Natural killer cell (primary cell): ENCODE data around the gene FUT6. TPM values are rescaled to one million over a fixed set of nuclear protein-coding genes. Genes with fewer than 3 reads are reported as not detected.

Source experiments
- ATAC-seq, 3 donors: fragments of 150-1000 bp in 2 of 3; fragments of 200-7000 bp in 1 of 3; cut with Tn5 transposase; 1 replicate in 1 of 3; 2 replicates in 2 of 3; pipeline ENCODE4 v1.10.0; 2021; ENCODE audit warnings: mild to moderate bottlenecking in 2 of 3, moderate library complexity in 2 of 3
- DNase-seq, 2 donors: peaks; one replicate each; pipeline versions ENCODE4 v3.0.0 to v3.0.0-alpha.2; 2013 to 2021; ENCODE audit warnings: mixed read lengths in 1 of 2
- H3K27ac ChIP-seq: one replicate; pipeline ENCODE4 v1.5.1; 2013; ENCODE audit warnings: mild to moderate bottlenecking, low read length
- H3K27me3 ChIP-seq: one replicate; pipeline ENCODE4 v1.6.1; 2013; ENCODE audit warnings: low read length; ENCODE audit not compliant: control insufficient read depth, insufficient read depth
- H3K36me3 ChIP-seq: one replicate; pipeline ENCODE4 v1.6.1; 2013; ENCODE audit warnings: low read length; ENCODE audit not compliant: control insufficient read depth, insufficient read depth
- H3K4me1 ChIP-seq: one replicate; pipeline ENCODE4 v1.6.1; 2013; ENCODE audit warnings: low read length; ENCODE audit not compliant: control insufficient read depth, insufficient read depth
- H3K4me3 ChIP-seq: one replicate; pipeline ENCODE4 v1.5.1; 2013; ENCODE audit warnings: low read length
- H3K9me3 ChIP-seq: one replicate; pipeline ENCODE4 v1.6.1; 2013; ENCODE audit warnings: low read length; ENCODE audit not compliant: control insufficient read depth, insufficient read depth
- H3K27ac Mint-ChIP-seq, 2 donors: one replicate each; pipeline ENCODE4 v1.8.0; 2022; ENCODE audit warnings: mild to moderate bottlenecking in 2 of 2, mixed read lengths in 2 of 2, moderate library complexity in 1 of 2
- H3K27me3 Mint-ChIP-seq, 2 donors: one replicate each; pipeline ENCODE4 v1.8.0; 2022; ENCODE audit warnings: low read depth in 2 of 2, mixed read lengths in 2 of 2
- H3K36me3 Mint-ChIP-seq: one replicate; pipeline ENCODE4 v1.8.0; 2022; ENCODE audit warnings: mixed read lengths
- H3K4me1 Mint-ChIP-seq, 2 donors: one replicate each; pipeline ENCODE4 v1.8.0; 2022; ENCODE audit warnings: mixed read lengths in 2 of 2
- H3K4me3 Mint-ChIP-seq: one replicate; pipeline ENCODE4 v1.8.0; 2022; ENCODE audit warnings: mild to moderate bottlenecking, moderate library complexity, mixed read lengths
- H3K9me3 Mint-ChIP-seq, 2 donors: one replicate each; pipeline ENCODE4 v1.8.0; 2022; ENCODE audit warnings: mixed read lengths in 2 of 2
- WGBS: methylation state at CpG from one replicate; pipeline ENCODE4 v1.1.7; 2013; ENCODE audit warnings: missing lambda C conversion rate; ENCODE audit not compliant: insufficient coverage; 5-methylcytosine and 5-hydroxymethylcytosine counted together
- intact Hi-C: fragments of 100-400 bp; cut with micrococcal nuclease; formaldehyde crosslinking; loops from one replicate; pipeline ENCODE4 v1.14.2; 2022
- total RNA-seq, 4 donors: library from RNA; stranded (reverse); fragments of 120-200 nt in 1 of 4; gene quantifications; one replicate each; pipeline versions ENCODE4 v1.2.3 to v1.2.4, GENCODE V29; 2013 to 2022
- TF ChIP-seq, protein P1 (sequence below): fragments of 200-600 bp; IDR thresholded peaks from one replicate; pipeline ENCODE4 v1.8.0; 2022; ENCODE audit warnings: antibody characterized with exemption

The FUT6 gene
- total RNA-seq, 3 donors from 2014 or later (not counting 1 experiment from before 2014, with no cell fraction given), result 0.34 TPM; not detected in 2

DNA sequence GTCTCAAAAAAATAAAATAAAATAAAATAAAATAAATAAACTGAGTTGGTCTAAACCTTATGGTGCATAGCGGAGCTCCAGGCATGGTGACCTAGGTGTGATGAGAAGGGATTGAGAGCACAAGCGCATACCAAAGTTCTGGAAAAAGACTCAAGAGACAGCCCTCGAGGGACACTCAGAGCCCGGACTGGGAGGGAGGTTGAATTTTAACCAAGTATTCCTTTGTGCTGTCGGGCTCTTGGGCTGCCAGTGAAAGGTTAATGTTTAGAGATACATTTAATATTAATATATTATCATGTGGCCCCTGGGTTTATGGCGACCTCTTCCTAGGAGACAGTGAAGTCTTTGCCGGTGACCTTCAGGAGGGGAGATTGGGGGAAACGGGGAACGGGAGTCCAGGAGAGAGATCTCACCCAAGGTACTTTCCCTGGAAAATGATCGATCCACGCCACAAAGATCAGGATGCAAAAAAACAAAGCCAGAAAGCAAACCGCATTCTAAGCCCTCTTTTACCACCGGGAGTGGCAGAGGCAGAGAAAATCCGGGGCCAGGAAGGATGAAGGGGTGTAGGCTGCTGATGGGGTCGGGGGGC is 1.6 kb downstream of the FUT6 start:
- Mint-ChIP-seq H3K27ac (no peak overlapping the region), H3K27me3 (peaks cover 0 to under 1% of the 10 kb centered on the region in 2 donors), H3K36me3 (no peaks in the 10 kb centered on the region), H3K4me3 (no peak overlapping the region), H3K9me3 (no peaks in the 10 kb centered on the region), H3K4me1 (no peaks in the 10 kb centered on the region)
- TF ChIP-seq, protein P1, sequence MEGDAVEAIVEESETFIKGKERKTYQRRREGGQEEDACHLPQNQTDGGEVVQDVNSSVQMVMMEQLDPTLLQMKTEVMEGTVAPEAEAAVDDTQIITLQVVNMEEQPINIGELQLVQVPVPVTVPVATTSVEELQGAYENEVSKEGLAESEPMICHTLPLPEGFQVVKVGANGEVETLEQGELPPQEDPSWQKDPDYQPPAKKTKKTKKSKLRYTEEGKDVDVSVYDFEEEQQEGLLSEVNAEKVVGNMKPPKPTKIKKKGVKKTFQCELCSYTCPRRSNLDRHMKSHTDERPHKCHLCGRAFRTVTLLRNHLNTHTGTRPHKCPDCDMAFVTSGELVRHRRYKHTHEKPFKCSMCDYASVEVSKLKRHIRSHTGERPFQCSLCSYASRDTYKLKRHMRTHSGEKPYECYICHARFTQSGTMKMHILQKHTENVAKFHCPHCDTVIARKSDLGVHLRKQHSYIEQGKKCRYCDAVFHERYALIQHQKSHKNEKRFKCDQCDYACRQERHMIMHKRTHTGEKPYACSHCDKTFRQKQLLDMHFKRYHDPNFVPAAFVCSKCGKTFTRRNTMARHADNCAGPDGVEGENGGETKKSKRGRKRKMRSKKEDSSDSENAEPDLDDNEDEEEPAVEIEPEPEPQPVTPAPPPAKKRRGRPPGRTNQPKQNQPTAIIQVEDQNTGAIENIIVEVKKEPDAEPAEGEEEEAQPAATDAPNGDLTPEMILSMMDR, result no peak
- 57% methylated on average over 12 of the region's 15 CpGs for WGBS
- Histone ChIP-seq H3K4me3 (no peak overlapping the region), H3K27me3 (no peaks in the 10 kb centered on the region), H3K27ac (no peak overlapping the region), H3K9me3 (no peaks in the 10 kb centered on the region), H3K36me3 (no peaks in the 10 kb centered on the region), H3K4me1 (peaks cover 4% of the 10 kb centered on the region)
- intact Hi-C loops, result no loop called here
- DNase-seq (no peak), ATAC-seq (no peak)

- ATAC-seq (no peak), DNase-seq (no peak)
- Histone ChIP-seq H3K9me3 (no peaks in the 10 kb centered on the region), H3K4me3 (no peak overlapping the region), H3K4me1 (peaks cover 15% of the 10 kb centered on the region), H3K27ac (no peak overlapping the region), H3K36me3 (no peaks in the 10 kb centered on the region), H3K27me3 (no peaks in the 10 kb centered on the region)
- Mint-ChIP-seq H3K36me3 (no peaks in the 10 kb centered on the region), H3K4me3 (no peak overlapping the region), H3K9me3 (no peaks in the 10 kb centered on the region), H3K4me1 (peaks cover 9 to 10% of the 10 kb centered on the region in 2 donors), H3K27me3 (peaks cover 0 to 5% of the 10 kb centered on the region in 2 donors), H3K27ac (no peak overlapping the region)
- TF ChIP-seq, protein P1, result no peak
- 94% methylated on average over 6 of the region's 6 CpGs for WGBS
- intact Hi-C loops, result no loop called here
These were observed 6.8 kb downstream of the FUT6 start for GRCh38 chr19:5832527-5833216.

DNA sequence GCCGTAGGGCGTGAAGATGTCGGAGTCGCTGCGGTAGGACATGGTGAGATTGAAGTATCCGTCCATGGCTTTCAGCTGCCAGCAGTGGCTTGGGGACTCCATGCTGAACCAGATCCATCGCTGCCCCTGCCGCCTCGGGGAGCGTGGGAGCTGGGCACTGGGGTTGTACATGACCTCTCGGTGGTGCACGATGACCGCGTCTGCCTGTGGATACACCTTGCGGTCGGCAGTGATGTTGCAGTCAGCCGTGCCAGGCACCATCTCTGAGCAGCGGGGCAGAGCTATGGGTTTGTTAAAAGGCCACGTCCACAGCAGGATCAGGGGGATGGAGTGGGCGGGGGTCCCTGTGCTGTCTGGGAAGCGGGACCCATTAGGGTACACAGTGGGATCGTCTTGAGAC is 7.4 kb downstream of the FUT6 start:
- H3K27ac ChIP-seq, result no peak overlapping the region
- peaks cover 21% of the 10 kb centered on the region for H3K4me1 ChIP-seq
- intact Hi-C loops, result no loop called here
- no peak for ATAC-seq
- 94% methylated on average over 22 of the region's 22 CpGs for WGBS
- H3K36me3 Mint-ChIP-seq, result no peaks in the 10 kb centered on the region
- H3K27ac Mint-ChIP-seq, result no peak overlapping the region
- H3K27me3 Mint-ChIP-seq, result peaks cover 0 to 7% of the 10 kb centered on the region in 2 donors
- H3K4me3 ChIP-seq, result no peak overlapping the region
- H3K9me3 ChIP-seq, result no peaks in the 10 kb centered on the region
- no peaks in the 10 kb centered on the region for H3K9me3 Mint-ChIP-seq
- no peaks in the 10 kb centered on the region for H3K36me3 ChIP-seq
- H3K4me3 Mint-ChIP-seq, result no peak overlapping the region
- peaks cover 12 to 13% of the 10 kb centered on the region in 2 donors for H3K4me1 Mint-ChIP-seq
- TF ChIP-seq, protein P1, result no peak
- DNase-seq, result no peak
- H3K27me3 ChIP-seq, result no peaks in the 10 kb centered on the region
